Germinal center (tissue), 1 donor: ENCODE measurements around the gene PIEZO1.
"Not testable (repeated sequence)": the region's sequence is repeated elsewhere in the genome, so short reads cannot be mapped to it uniquely, and the experiment has no call there.

Experiments used
- DNase-seq: peaks from one replicate; pipeline ENCODE4 v3.0.0; 2012; ENCODE audit warnings: mixed read lengths, low spot score

Gene PIEZO1

GRCh38 chr16:88805340-88805715, 20.3 kb upstream of the PIEZO1 start:
- no peak for DNase-seq

DNA sequence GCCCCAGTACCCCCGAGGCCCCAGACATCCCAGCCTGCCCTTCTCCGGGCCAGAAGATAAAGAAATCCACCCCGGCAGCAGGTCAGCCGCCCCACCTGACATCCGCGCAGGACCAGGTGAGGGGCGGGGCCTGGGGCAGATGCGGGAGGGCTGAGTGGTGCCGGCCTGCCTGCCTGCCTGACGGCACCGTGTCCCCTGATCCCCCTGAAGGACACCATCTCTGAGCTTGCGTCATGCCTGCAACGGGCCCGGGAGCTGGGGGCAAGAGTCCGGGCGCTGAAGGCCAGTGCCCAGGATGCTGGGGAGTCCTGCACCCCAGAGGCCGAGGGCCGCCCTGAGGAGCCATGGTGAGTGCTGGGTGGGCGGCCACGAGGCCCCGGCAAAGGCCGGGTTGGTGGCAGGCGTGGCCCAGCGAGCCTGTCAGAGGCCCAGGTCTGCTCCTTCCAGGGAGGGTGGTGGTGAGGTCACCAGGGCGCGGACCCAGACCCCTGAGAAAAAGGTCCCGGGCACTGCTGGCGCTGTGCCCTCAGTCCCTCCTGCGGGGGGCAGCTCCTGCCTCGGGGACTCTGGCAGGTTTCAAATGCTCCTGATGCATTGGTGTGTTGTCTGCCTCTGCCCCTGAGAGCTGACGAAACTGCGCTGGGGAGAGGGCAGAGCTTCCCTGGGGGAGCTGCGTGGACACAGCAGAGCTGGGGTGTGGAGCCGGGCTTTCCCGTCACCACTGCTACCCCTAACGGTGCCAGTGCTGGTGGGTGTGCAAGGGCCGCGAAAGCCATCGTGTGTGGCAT, 19.7 kb upstream of the PIEZO1 start:
- DNase-seq: peak; percentile 59

DNA sequence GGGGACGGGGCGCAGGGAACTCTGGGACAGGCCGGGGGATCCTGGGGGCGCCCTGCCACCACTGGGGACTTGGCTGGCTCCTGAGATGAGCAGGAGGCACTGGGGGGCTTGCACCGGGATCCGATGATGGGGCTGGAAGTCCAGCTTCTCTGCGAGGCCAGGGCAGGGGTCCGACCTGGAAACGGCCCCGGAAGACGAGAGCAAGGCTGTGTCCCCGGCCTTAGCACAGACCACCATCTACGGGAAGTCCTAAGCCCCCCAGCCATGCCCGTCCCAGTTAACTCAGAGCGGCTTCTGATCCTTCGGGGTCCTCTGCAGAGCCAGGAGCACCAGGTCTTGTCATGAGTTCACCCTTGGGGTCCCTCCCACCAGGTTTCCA, 19.1 kb upstream of the PIEZO1 start:
- peak; percentile 23 for DNase-seq

DNA sequence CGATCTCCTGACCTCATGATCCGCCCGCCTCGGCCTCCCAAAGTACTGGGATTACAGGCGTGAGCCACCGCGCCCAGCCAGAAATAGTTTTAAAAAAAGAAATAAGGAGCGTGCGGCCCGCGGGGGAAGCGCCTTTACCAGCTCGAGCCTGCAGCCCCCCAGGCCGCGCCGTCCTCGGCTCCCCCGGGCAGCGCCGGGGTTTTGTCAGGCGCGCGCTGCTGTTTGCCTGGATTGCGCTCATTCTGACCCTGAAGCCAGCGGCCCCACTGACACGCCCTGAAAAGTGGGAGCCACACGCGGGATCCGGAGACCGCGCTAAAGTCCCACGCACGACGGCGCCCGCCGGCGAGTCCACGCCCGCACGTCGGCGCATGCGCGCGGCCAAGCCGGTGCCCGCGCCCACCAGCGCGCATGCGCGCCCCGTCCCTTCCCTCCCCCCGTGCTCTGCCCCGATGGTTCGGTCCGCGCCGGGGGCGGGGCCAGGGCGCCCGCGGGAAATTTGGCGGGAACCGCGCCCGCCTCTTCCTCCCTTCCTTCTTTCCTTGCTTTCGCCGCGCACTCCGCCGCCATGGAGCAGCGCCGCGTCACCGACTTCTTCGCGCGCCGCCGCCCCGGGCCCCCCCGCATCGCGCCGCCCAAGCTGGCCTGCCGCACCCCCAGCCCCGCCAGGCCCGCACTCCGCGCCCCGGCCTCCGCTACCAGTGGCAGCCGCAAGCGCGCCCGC, 18.4 kb upstream of the PIEZO1 start, which contains the start of gene CDT1:
Gene CDT1 (plus strand): TSS at position 526 of the 724 bp plus-strand sequence. CDS start 43 bp downstream, at position 569.
- peak; percentile 99 for DNase-seq

GRCh38 chr16:88800277-88800592, 15.2 kb upstream of the PIEZO1 start:
- DNase-seq: no peak

GRCh38 chr16:88799569-88800276, 14.7 kb upstream of the PIEZO1 start:
- DNase-seq: no peak

DNA sequence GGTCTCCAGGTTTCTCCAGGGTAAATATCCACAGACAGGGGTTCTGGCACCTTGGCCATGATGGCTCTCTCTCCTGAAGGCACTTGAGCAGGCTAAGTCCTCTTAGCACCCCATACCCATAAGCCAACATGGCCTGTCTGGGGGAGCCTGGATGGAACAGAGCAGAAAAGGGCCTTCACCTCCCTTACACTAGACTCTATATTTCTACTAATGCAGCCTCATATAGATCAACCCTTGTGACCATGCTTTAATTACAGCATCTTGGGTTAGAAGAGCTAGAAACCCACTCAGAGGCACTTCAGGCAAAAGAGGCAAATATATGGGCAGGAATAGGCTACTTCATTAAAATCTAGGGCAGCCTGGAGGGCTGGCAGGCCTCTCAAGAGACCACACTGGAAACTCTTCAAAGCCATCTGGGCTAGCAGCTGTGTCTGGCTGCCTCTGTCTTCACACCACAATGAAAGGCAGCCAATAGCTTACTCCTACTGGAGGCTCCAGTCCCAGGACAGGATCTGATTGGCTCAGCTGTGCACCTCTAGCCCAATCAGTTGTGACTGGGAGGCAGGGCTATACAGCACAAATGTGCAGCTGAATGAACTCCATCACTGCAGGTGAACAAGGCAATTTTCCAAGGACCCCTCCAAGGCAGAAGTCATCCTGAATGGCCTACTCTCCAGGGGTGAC, 13.9 kb upstream of the PIEZO1 start:
- DNase-seq: no peak

DNA sequence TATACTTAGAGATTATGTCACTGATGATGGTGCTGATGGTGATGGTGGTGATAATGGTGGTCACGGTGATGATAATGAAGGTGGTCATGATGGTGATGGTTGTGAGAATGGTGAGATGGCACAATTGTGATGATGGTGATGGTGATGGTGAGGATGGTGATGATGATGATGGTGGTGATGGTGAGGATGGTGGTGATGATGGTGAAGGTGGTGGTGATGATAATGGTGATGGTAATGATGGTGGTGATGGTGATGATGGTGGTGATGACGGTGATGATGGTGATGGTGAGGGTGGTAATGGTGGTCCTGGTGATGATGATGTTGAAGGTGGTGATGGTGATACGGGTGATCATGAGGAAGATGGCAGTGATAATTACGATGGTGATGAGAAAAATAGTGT, 13.1 kb upstream of the PIEZO1 start:
- DNase-seq: no peak

DNA sequence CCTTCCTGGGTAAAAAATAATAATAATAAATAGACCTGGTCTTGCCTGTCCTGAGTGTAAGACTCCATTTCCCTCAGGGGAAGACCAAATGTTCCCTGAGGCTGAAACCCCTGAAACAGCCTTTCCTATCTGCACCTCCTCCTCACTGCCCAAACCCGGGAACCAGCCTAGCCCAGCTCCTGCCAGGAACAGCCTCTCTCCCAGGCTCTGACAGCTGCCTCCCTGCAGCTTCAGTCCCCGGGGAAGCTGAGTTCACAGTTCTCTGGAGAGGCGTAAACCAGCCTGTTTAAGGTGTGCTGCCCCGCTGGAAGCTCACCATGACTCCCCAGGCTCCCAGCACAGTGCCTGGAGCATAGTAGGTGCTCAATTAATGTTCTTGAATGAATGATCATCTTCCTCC, 11.3 kb upstream of the PIEZO1 start:
- no peak for DNase-seq

DNA sequence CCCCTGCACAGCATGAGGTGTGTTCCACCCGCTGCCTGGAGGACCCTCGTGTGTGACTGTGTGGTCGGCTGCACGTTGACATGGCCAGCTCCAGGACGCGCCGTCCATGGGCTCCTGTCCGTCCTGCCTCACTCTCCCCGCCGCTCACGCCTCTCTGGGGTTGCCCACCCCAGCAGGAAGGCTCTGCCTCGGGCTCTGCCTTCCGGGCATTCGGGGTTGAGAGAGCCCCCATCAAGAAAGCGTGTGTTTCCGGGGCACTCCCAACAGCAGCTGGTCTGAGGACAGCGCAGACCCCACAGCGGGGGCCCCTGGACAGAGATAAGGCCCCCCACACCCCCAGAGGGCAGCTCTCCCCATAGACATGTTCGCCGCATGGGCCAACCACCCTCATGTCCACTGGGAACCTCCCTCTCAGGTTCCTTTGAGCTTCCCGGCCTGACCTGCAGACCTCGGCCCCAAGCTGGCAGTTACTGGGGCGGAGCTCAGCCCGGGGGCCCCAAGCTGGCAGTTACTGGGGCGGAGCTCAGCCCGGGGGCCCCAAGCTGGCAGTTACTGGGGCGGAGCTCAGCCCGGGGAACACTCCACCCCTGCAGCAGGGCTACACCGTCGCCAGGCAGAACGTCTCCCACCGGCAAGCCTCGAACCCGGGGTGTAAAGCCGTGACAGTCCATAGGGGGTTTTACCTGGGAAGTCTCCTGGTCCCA, 8.4 kb upstream of the PIEZO1 start:
- no peak for DNase-seq

- no peak for DNase-seq
These were observed 7.7 kb upstream of the PIEZO1 start for GRCh38 chr16:88792668-88793250.

DNA sequence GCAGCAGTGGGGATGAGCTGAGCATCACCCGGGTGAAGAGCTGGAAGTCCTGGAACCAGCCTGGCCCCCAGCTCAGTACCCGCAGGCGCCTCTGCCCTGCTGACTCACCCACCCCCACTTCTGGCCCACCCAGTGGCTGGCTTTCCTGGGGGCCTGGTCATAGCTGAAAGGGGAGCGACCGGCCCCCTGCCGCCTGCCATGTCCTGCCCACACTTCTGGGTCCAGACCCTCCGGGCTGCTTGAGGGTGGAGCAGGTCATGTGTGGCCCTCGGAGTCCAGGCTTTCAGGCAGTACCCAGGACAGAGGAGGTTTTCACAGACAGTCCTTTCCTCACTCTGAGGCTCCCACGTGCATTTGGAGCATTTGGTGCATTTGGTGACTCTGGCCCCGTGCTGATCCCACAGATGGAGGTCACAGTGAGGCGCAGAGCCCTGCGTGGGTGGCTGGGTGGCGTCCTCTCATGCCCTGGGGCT, 7.1 kb upstream of the PIEZO1 start:
- DNase-seq: no peak

- DNase-seq: no peak
These were observed 5.5 kb upstream of the PIEZO1 start for GRCh38 chr16:88790312-88791211.

- no peak for DNase-seq
These were observed 4.6 kb upstream of the PIEZO1 start for GRCh38 chr16:88789594-88789993.

- DNase-seq: not testable (repeated sequence)
These were observed 3.7 kb upstream of the PIEZO1 start for GRCh38 chr16:88788749-88789148.

DNA sequence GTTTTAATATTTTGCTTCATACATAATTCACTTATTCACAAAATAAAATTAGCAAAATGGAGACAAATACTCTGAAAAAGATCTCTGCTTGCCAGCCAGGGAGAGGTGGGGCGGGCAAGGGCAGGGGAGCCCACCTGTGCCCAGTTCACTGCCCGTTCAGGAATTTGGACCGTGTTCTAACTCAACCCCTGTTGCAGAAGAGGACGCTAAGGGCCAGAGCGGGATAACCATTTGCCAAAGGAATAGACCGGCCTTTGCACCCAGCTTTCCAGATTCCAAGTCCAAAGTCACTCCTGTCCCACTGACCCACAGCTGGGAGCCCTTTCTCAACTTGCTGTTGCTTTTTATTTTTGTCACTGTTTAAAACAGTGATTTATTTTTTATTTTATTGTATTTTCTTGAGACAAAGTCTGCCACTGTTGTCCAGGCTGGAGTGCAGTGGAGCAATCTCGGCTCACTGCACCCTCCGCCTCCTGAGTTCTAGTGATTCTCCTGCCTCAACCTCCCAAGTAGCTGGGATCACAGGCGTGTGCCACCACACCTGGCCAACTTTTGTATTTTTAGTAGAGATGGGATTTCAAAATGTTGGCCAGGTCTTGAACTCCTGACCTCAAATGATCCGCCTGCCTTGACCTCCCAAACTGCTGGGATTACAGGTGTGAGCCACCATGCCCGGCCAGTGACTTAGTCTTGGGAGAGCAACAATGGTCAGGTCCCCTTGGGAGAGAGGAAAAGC, 2.7 kb upstream of the PIEZO1 start:
- no peak for DNase-seq

- no peak for DNase-seq
These were observed 239 bp downstream of the PIEZO1 start for GRCh38 chr16:88784856-88785105.

GRCh38 chr16:88784074-88784855, 755 bp downstream of the PIEZO1 start:
- peak; percentile 58 for DNase-seq
